ENCODE results near the gene CCNI. TPM values are rescaled to one million over a fixed set of nuclear protein-coding genes. Genes with fewer than 3 reads are reported as not detected.
A peak's percentile ranks its signal among the peaks of the same experiment; 100 is the strongest.

CCNI gene
- total RNA-seq, 1 experiment from 2014 or later: 240 TPM

- no peak overlapping the region for H4K8ac ChIP-seq (replicated peaks; ENCODE audit: insufficient read length, low read depth, low read length)
- H2BK15ac ChIP-seq (ENCODE audit: low read depth, low read length): no peak overlapping the region
- H4K5ac ChIP-seq (ENCODE audit: insufficient read length, low read depth, low read length): no peak overlapping the region
- no peak overlapping the region for H3K27ac ChIP-seq (ENCODE audit: insufficient read length, low read depth, low read length)
- Mint-ChIP-seq H3K4me1 (peaks cover 10 to 11% of the 10 kb centered on the region in 2 experiments), H3K36me3 (ENCODE audit: insufficient read depth in 1 of 3, low read depth in 3 of 3) (no peaks in the 10 kb centered on the region), H3K27me3 (ENCODE audit: low read depth) (no peaks in the 10 kb centered on the region), H3K27ac (no peak overlapping the region), H3K9me3 (no peaks in the 10 kb centered on the region), H3K4me3 (no peak overlapping the region)
- no peak overlapping the region for H3K9ac ChIP-seq (ENCODE audit: extremely low read depth, insufficient read length, low read length)
- H4K20me1 ChIP-seq (ENCODE audit: control insufficient read depth, insufficient read depth, insufficient read length): no peaks in the 10 kb centered on the region
- H3K27me3 ChIP-seq (ENCODE audit: insufficient read depth, low read length): no peaks in the 10 kb centered on the region
- H3K4me1 ChIP-seq (ENCODE audit: insufficient read depth, low read length): no peaks in the 10 kb centered on the region
- no peak overlapping the region for H3K56ac ChIP-seq (ENCODE audit: insufficient read length, low read depth, low read length)
- H3T11ph ChIP-seq (ENCODE audit: low read length): no peak overlapping the region
- H3K79me2 ChIP-seq (ENCODE audit: insufficient read depth, low read length): no peaks in the 10 kb centered on the region
- peak; percentile 82 for DNase-seq
- H2BK20ac ChIP-seq (ENCODE audit: low read depth, low read length, poor library complexity, severe bottlenecking): no peak overlapping the region
- no peaks in the 10 kb centered on the region for H3K79me1 ChIP-seq (ENCODE audit: insufficient read depth, low read depth, low read length, poor library complexity, severe bottlenecking)
- no peak overlapping the region for H3K18ac ChIP-seq (ENCODE audit: insufficient read length, low read depth, low read length)
- no peak overlapping the region for H3K4me2 ChIP-seq (ENCODE audit: insufficient read depth, insufficient read length, low read length)
- no CpG with 5 or more reads among the region's 6 CpGs for WGBS (ENCODE audit: extremely low coverage, insufficient read length, low lambda C conversion rate)
- H4K91ac ChIP-seq (ENCODE audit: insufficient read length, low read depth, low read length): no peak overlapping the region
- no peak overlapping the region for H3K23ac ChIP-seq (ENCODE audit: insufficient read length, low read depth, low read length)
- no peak overlapping the region for H2BK120ac ChIP-seq (ENCODE audit: low read depth, low read length, poor library complexity, severe bottlenecking)
- H2AFZ ChIP-seq (ENCODE audit: low read length): no peak overlapping the region
- H3K4ac ChIP-seq (ENCODE audit: low read depth, low read length): no peak overlapping the region
- H3K9me3 ChIP-seq (ENCODE audit: control insufficient read depth, low read depth, low read length): no peaks in the 10 kb centered on the region
- H2AK5ac ChIP-seq (ENCODE audit: insufficient read length, low read length): no peak overlapping the region
- no peak overlapping the region for H2BK12ac ChIP-seq (ENCODE audit: insufficient read length, low read depth, low read length)
- peak; percentile 91 for TF ChIP-seq CTCF (conservative IDR thresholded peaks at IDR 0.05)
- no peaks in the 10 kb centered on the region for H3K23me2 ChIP-seq (ENCODE audit: insufficient read length, low read depth, low read length, poor library complexity, severe bottlenecking)
- H3K14ac ChIP-seq (ENCODE audit: insufficient read depth, low read length): no peak overlapping the region
- H2BK5ac ChIP-seq (ENCODE audit: insufficient read length, low read length): no peak overlapping the region
Measured at GRCh38 chr4:77095101-77095821, 19.5 kb upstream of the CCNI start.
